C4-2B (cell line): ENCODE measurements around the gene GSK3A.

Experiments used
- CTCF ChIP-seq: fragments of 450-650 bp; conservative IDR thresholded peaks from 2 replicates; pipeline ENCODE4 v1.5.1; 2017; ENCODE audit warnings: mild to moderate bottlenecking
- ZFX ChIP-seq: fragments of 450-650 bp; IDR thresholded peaks from 2 replicates; pipeline ENCODE4 v1.6.1; 2017

GRCh38 chr19:42276821-42277220, 34.4 kb upstream of the GSK3A start:
- TF ChIP-seq CTCF (no peak), ZFX (no peak)
